Fibroblast of skin of right biceps (primary cell): Measurements from ENCODE around the gene OR4K1.
"Not testable (repeated sequence)": the region's sequence is repeated elsewhere in the genome, so short reads cannot be mapped to it uniquely, and the experiment has no call there.

Experiments used
- DNase-seq: peaks from one replicate; pipeline ENCODE4 v3.0.0-alpha.2; 2013

The OR4K1 gene

GRCh38 chr14:19930617-19931016 is at the start of gene OR4K1:
OR4K1 (plus strand) TSS chr14:19930917; CDS start chr14:19935667, 4,750 bp downstream.
- no peak for DNase-seq

- no peak for DNase-seq
Observed at GRCh38 chr14:19895282-19895681, 35.4 kb upstream of the OR4K1 start.

GRCh38 chr14:19900999-19901398 is 29.7 kb upstream of the OR4K1 start:
- no peak for DNase-seq

GRCh38 chr14:19902409-19902808 is 28.3 kb upstream of the OR4K1 start:
- no peak for DNase-seq

GRCh38 chr14:19906665-19907064 is 24.1 kb upstream of the OR4K1 start:
- no peak for DNase-seq

GRCh38 chr14:19911114-19911513 is 19.6 kb upstream of the OR4K1 start:
- DNase-seq, result no peak

GRCh38 chr14:19917243-19917642 is 13.5 kb upstream of the OR4K1 start:
- DNase-seq, result no peak

GRCh38 chr14:19917955-19918518 is 12.7 kb upstream of the OR4K1 start:
- no peak for DNase-seq

GRCh38 chr14:19918553-19919264 is 12.0 kb upstream of the OR4K1 start:
- no peak for DNase-seq

- no peak for DNase-seq
Observed at GRCh38 chr14:19920021-19920657, 10.6 kb upstream of the OR4K1 start, which contains the start of gene OR4K5. OR4K5 (plus strand) TSS chr14:19920607; CDS start chr14:19920607, 0 bp downstream.

- DNase-seq, result no peak
Observed at GRCh38 chr14:19941668-19942067, 11.0 kb downstream of the OR4K1 start.

GRCh38 chr14:19947413-19948090 is 16.8 kb downstream of the OR4K1 start:
- no peak for DNase-seq

GRCh38 chr14:19949218-19949617 is 18.5 kb downstream of the OR4K1 start:
- DNase-seq, result no peak

GRCh38 chr14:19969735-19970134 is 39.0 kb downstream of the OR4K1 start:
- DNase-seq, result not testable (repeated sequence)

- DNase-seq, result no peak
Observed at GRCh38 chr14:19974844-19975243, 44.1 kb downstream of the OR4K1 start.

GRCh38 chr14:19975291-19975690 is 44.6 kb downstream of the OR4K1 start, which contains the start of gene OR4K15:
OR4K15 (plus strand) TSS chr14:19975591; CDS start chr14:19975591, 0 bp downstream.
- no peak for DNase-seq
